HepG2 (cell line): Measurements from ENCODE around the gene ZMYM3. TPM values are rescaled to one million over a fixed set of nuclear protein-coding genes. Genes with fewer than 3 reads are reported as not detected.

ENCODE experiments used
- BCL3 ChIP-seq: sonication (generic); formaldehyde crosslinking; IDR thresholded peaks from 2 replicates; pipeline ENCODE4 v1.5.1; 2020; ENCODE audit warnings: mild to moderate bottlenecking, missing genetic modification reagents, moderate library complexity
- FOXA3 ChIP-seq: IDR thresholded peaks from 2 replicates; pipeline ENCODE4 v1.6.1; 2016; ENCODE audit warnings: missing genetic modification reagents, missing compliant biosample characterization
- FOXJ3 ChIP-seq: sonication (generic); formaldehyde crosslinking; IDR thresholded peaks from 2 replicates; pipeline ENCODE4 v1.4.0; 2020; ENCODE audit warnings: missing genetic modification reagents, mild to moderate bottlenecking, borderline replicate concordance
- HNRNPUL1 ChIP-seq: fragments of 200-400 bp; formaldehyde crosslinking; IDR thresholded peaks from 2 replicates; pipeline ENCODE4 v1.6.1; 2017; ENCODE audit warnings: low read depth, mild to moderate bottlenecking, low read length, moderate library complexity
- KDM4B ChIP-seq: sonication (generic); formaldehyde crosslinking; IDR thresholded peaks from 2 replicates; pipeline ENCODE4 v1.4.0; 2020; ENCODE audit warnings: missing genetic modification reagents
- MEF2D ChIP-seq: sonication (generic); formaldehyde crosslinking; IDR thresholded peaks from 2 replicates; pipeline ENCODE4 v1.5.1; 2020; ENCODE audit warnings: mild to moderate bottlenecking, missing genetic modification reagents
- NR1H2 ChIP-seq: sonication (generic); formaldehyde crosslinking; IDR thresholded peaks from 2 replicates; pipeline ENCODE4 v1.8.1; 2022; ENCODE audit warnings: low read depth, missing genetic modification reagents, borderline replicate concordance
- PLRG1 ChIP-seq: fragments of 450-650 bp; conservative IDR thresholded peaks from 2 replicates; pipeline ENCODE4 v1.6.1; 2016
- RFX3 ChIP-seq: IDR thresholded peaks from 2 replicates; pipeline ENCODE4 v1.6.1; 2016; ENCODE audit warnings: missing biosample characterization, missing genetic modification reagents
- SALL2 ChIP-seq: sonication (generic); formaldehyde crosslinking; IDR thresholded peaks from 2 replicates; pipeline ENCODE4 v1.8.1; 2023; ENCODE audit warnings: mild to moderate bottlenecking, missing genetic modification reagents, inconsistent platforms
- SMYD3 ChIP-seq: sonication (generic); formaldehyde crosslinking; IDR thresholded peaks from 2 replicates; pipeline ENCODE4 v1.8.1; 2023; ENCODE audit warnings: mild to moderate bottlenecking, missing genetic modification reagents
- SNRNP70 ChIP-seq: fragments of 200-400 bp; formaldehyde crosslinking; IDR thresholded peaks from 2 replicates; pipeline ENCODE4 v1.6.1; 2017; ENCODE audit warnings: mild to moderate bottlenecking, low read depth, low read length, moderate library complexity
- SP1 ChIP-seq, 2 experiments: fragments of 450-650 bp in 1 of 2; sonication (generic) in 1 of 2; formaldehyde crosslinking in 1 of 2; IDR thresholded peaks; 2 replicates each; pipeline versions ENCODE4 v1.4.0 to v1.6.1; 2016 to 2020; ENCODE audit warnings: missing genetic modification reagents in 1 of 2
- SYNCRIP ChIP-seq: fragments of 200-400 bp; formaldehyde crosslinking; IDR thresholded peaks from 2 replicates; pipeline ENCODE4 v1.6.1; 2018; ENCODE audit warnings: mild to moderate bottlenecking, low read depth, low read length; ENCODE audit not compliant: insufficient read depth
- TCF7 ChIP-seq: sonication (generic); IDR thresholded peaks from 2 replicates; pipeline ENCODE4 v1.6.1; 2016; ENCODE audit warnings: antibody characterized with exemption, low read depth
- ZBTB42 ChIP-seq: sonication (generic); formaldehyde crosslinking; IDR thresholded peaks from 2 replicates; pipeline ENCODE4 v1.5.0; 2020; ENCODE audit warnings: mild to moderate bottlenecking, missing genetic modification reagents
- ZNF225 ChIP-seq: sonication (generic); formaldehyde crosslinking; IDR thresholded peaks from 2 replicates; pipeline ENCODE4 v1.4.0; 2020; ENCODE audit warnings: mild to moderate bottlenecking, missing genetic modification reagents
- ZNF431 ChIP-seq: sonication (generic); formaldehyde crosslinking; IDR thresholded peaks from 2 replicates; pipeline ENCODE4 v1.9.0; 2022; ENCODE audit warnings: missing genetic modification reagents, low read depth, mild to moderate bottlenecking, borderline replicate concordance
- ZNF563 ChIP-seq: sonication (generic); formaldehyde crosslinking; IDR thresholded peaks from 2 replicates; pipeline ENCODE4 v1.8.0; 2022; ENCODE audit warnings: mild to moderate bottlenecking, moderate library complexity, missing genetic modification reagents
- ZNF572 ChIP-seq: sonication (generic); formaldehyde crosslinking; IDR thresholded peaks from 2 replicates; pipeline ENCODE4 v1.5.1; 2020; ENCODE audit warnings: mild to moderate bottlenecking, missing genetic modification reagents
- polyA plus RNA-seq, 8 experiments: library from polyadenylated mRNA; depleted of rRNA in 3 of 8; stranded (reverse) in 7 of 8; unstranded in 1 of 8; fragments of >200 nt; fragmentation: Illumina TruSeq in 4 of 8; extraction: Trizol in 4 of 8; gene quantifications; 2 replicates each; pipeline versions ENCODE4 v1.2.1 to v1.2.3, GENCODE V29; 2011 to 2016; ENCODE audit warnings: low read depth in 4 of 8, missing spikeins in 1 of 8, mixed read lengths in 1 of 8; ENCODE audit not compliant: insufficient read depth in 1 of 8
- total RNA-seq, 5 experiments: library from RNA; depleted of rRNA; stranded (reverse); fragments of >200 nt; fragmentation: Illumina TruSeq; extraction: Trizol; gene quantifications; 2 replicates each; pipeline ENCODE4 v1.2.3, GENCODE V29; 2016; ENCODE audit warnings: low read depth in 1 of 5
- TF ChIP-seq, protein P1 (sequence below): fragments of 450-650 bp; IDR thresholded peaks from 2 replicates; pipeline ENCODE4 v1.6.1; 2017; ENCODE audit warnings: mild to moderate bottlenecking
- TF ChIP-seq, protein P2 (sequence below), 2 experiments: sonication (generic) in 1 of 2; formaldehyde crosslinking in 1 of 2; IDR thresholded peaks; 2 replicates each; pipeline versions ENCODE4 v1.5.1 to v1.6.1; 2011 to 2020; ENCODE audit warnings: borderline replicate concordance in 1 of 2, low read depth in 1 of 2, low read length in 1 of 2, mild to moderate bottlenecking in 1 of 2, missing genetic modification reagents in 1 of 2, moderate library complexity in 1 of 2

ZMYM3 gene
- total and polyA plus RNA-seq, 2 of the 13 experiments (the other 11 are each of a cell fraction or from before 2014, with no cell fraction given) = 26.4 to 35.4 TPM

DNA sequence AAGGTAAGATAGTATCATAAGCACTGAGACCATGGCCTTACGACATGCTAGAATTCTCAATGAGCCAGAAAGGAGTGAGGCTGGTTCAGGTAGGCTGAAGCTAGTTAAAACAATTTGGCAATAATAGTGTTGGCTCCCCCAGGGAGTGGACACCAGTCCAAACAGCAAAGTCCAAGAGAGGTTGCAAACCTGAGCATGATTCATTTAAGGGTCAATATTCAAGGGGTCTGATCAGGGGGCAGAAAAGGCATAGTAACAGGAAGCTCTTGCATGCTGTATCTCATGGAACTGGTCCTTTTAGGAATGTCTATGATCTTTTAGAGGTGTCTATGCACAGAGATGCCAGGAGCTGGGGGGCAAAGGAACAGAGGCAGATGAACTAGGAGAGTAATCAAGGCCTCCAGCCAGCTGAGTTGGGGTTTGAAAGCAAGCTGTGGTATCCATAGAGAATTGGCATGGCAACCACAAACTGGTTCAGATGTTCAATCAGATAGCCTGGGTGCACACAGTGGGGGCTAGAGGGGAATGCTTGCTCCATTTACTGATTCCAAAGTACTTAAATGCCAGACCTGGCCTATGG, 25.8 kb downstream of the ZMYM3 start (continued):
- TF ChIP-seq MEF2D (no peak), FOXA3 (CRISPR knock-in tag) (peak; percentile 57), ZNF431 (CRISPR knock-in tag) (no peak), NR1H2 (CRISPR knock-in tag) (no peak), ZNF563 (CRISPR knock-in tag) (no peak), BCL3 (no peak), ZNF225 (CRISPR knock-in tag) (no peak), PLRG1 (no peak), SP1 (IDR thresholded peaks at IDR 0.05) (no peak), SP1 (CRISPR knock-in tag; IDR thresholded peaks at IDR 0.05) (no peak), SMYD3 (CRISPR knock-in tag) (no peak), RFX3 (CRISPR knock-in tag) (no peak; the same call in 1 of the 2 replicates), ZNF572 (CRISPR knock-in tag) (no peak), TCF7 (peak; percentile 62), SNRNP70 (no peak), HNRNPUL1 (no peak), ZBTB42 (CRISPR knock-in tag) (no peak), KDM4B (no peak), SALL2 (CRISPR knock-in tag) (no peak), SYNCRIP (no peak), FOXJ3 (CRISPR knock-in tag) (peak; percentile 36; the same call in 1 of the 2 replicates)
- TF ChIP-seq, protein P1, sequence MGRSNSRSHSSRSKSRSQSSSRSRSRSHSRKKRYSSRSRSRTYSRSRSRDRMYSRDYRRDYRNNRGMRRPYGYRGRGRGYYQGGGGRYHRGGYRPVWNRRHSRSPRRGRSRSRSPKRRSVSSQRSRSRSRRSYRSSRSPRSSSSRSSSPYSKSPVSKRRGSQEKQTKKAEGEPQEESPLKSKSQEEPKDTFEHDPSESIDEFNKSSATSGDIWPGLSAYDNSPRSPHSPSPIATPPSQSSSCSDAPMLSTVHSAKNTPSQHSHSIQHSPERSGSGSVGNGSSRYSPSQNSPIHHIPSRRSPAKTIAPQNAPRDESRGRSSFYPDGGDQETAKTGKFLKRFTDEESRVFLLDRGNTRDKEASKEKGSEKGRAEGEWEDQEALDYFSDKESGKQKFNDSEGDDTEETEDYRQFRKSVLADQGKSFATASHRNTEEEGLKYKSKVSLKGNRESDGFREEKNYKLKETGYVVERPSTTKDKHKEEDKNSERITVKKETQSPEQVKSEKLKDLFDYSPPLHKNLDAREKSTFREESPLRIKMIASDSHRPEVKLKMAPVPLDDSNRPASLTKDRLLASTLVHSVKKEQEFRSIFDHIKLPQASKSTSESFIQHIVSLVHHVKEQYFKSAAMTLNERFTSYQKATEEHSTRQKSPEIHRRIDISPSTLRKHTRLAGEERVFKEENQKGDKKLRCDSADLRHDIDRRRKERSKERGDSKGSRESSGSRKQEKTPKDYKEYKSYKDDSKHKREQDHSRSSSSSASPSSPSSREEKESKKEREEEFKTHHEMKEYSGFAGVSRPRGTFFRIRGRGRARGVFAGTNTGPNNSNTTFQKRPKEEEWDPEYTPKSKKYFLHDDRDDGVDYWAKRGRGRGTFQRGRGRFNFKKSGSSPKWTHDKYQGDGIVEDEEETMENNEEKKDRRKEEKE = no peak
- TF ChIP-seq, protein P2, sequence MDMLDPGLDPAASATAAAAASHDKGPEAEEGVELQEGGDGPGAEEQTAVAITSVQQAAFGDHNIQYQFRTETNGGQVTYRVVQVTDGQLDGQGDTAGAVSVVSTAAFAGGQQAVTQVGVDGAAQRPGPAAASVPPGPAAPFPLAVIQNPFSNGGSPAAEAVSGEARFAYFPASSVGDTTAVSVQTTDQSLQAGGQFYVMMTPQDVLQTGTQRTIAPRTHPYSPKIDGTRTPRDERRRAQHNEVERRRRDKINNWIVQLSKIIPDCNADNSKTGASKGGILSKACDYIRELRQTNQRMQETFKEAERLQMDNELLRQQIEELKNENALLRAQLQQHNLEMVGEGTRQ (IDR thresholded peaks at IDR 0.05; ENCODE audit: low read depth, low read length) = no peak
- TF ChIP-seq, protein P2 (CRISPR knock-in tag; IDR thresholded peaks at IDR 0.05; ENCODE audit: borderline replicate concordance) = no peak
